Pancreas (tissue), 10 donors: Measurements from ENCODE around the gene LRRC37A3. TPM values are rescaled to one million over a fixed set of nuclear protein-coding genes. Genes with fewer than 3 reads are reported as not detected.
"Not testable (repeated sequence)": the region's sequence is repeated elsewhere in the genome, so short reads cannot be mapped to it uniquely, and the experiment has no call there.

ENCODE experiments used
- ATAC-seq, 4 donors: fragments of 200-7000 bp; cut with Tn5 transposase; one replicate each; pipeline versions ENCODE4 v1.8.0 to v1.9.1; 2020; ENCODE audit warnings: mild to moderate bottlenecking in 4 of 4, moderate library complexity in 4 of 4
- DNase-seq, 6 donors: peaks; one replicate each; pipeline ENCODE4 v3.0.0-alpha.2; 2020
- FAIRE-seq: peaks from 2 replicates; lab custom pipeline; 2012; peaks lifted over from hg19 to GRCh38; lab: Jason Lieb, UNC
- H3K27ac ChIP-seq, 4 donors: fragments of 200-600 bp; sonication (generic); 1 replicate in 3 of 4; 2 replicates in 1 of 4; pipeline versions ENCODE4 v1.5.0 to v1.8.0; 2020
- H3K27me3 ChIP-seq, 4 donors: fragments of 200-600 bp; one replicate each; pipeline ENCODE4 v1.8.0; 2021
- H3K36me3 ChIP-seq, 3 donors: fragments of 200-600 bp; sonication (generic) in 1 of 3; one replicate each; pipeline versions ENCODE4 v1.5.0 to v1.8.0; 2020 to 2021
- H3K4me1 ChIP-seq, 3 donors: fragments of 200-600 bp; one replicate each; pipeline ENCODE4 v1.8.0; 2021
- H3K4me3 ChIP-seq, 4 donors: fragments of 200-600 bp; sonication (generic) in 2 of 4; one replicate each; pipeline versions ENCODE4 v1.5.0 to v1.8.0; 2020 to 2021
- H3K9me3 ChIP-seq, 4 donors: fragments of 200-600 bp; one replicate each; pipeline ENCODE4 v1.8.0; 2021
- WGBS, 2 donors: extraction: QIAGEN DNeasy Blood & Tissue Kit; methylation state at CpG; one replicate each; pipeline ENCODE4 v1.1.7; 2013; 5-methylcytosine and 5-hydroxymethylcytosine counted together
- intact Hi-C, 3 donors: fragments of 100-400 bp; cut with DNase I; formaldehyde crosslinking; loops; one replicate each; pipeline versions ENCODE4 v1.11.1 to v1.14.2; 2022
- polyA plus RNA-seq, 2 donors: library from polyadenylated mRNA; stranded (reverse); fragments of 200-250 nt; gene quantifications; one replicate each; pipeline ENCODE4 v1.2.3, GENCODE V29; 2013
- total RNA-seq, 6 donors: library from RNA; stranded (reverse); fragmentation: NEBNext Ultra II Directional in 4 of 6; extraction: Animal tissue kit (Norgen Biotek cat#: 25700) in 4 of 6; gene quantifications; one replicate each; pipeline versions ENCODE4 v1.2.1 to v1.2.4, GENCODE V29; 2021 to 2023
- TF ChIP-seq, protein P1 (sequence below), 4 donors: fragments of 200-600 bp; sonication (generic) in 3 of 4; IDR thresholded peaks; one replicate each; pipeline versions ENCODE4 v1.5.0 to v1.8.0; 2021; ENCODE audit warnings: antibody characterized with exemption in 4 of 4
- donor health status: healthy with polysubstance abuse.
- donor health status: DM: no; HTN: no; CAD: no; lungs with moderate emphysema.
- donor health status: DM: no; HTN: no; CAD: no.
- donor health status: control.
- donor health status: control.
- donor health status: Bipolar disorder and iron deficiency.
- donor health status: DM: yes; HTN: yes; CAD: no.
- donor health status: DM: no; HTN: no; CAD: no.
- donor health status: DM: no; HTN: no; CAD: no.
- donor health status: DM: yes; HTN: yes; CAD: no.

LRRC37A3 gene
- total and polyA plus RNA-seq, 8 donors = 2.9 to 12.1 (median 7.8) TPM

DNA sequence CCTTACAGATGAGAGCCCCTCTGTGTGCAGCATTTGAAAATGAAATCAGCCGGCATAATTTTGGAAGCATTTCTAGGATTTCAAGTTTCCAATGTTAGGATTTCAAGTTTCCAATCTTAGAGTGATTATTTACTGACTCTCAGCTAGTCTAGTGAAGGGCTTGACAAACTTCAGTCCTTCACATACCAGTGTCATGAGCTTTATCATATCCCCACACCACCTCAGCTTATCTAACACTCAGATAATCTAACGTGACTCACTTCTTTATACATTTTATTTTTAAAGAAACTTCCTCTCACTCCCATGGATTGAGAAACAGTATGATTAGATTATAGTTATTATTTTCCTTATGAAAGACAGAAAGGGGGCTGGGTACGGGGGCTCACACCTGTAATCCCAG is 9.4 kb upstream of the LRRC37A3 start:
- DNase-seq, H3K4me1 ChIP-seq, H3K36me3 ChIP-seq, H3K27ac ChIP-seq, H3K4me3 ChIP-seq, intact Hi-C loops, H3K9me3 ChIP-seq, H3K27me3 ChIP-seq, FAIRE-seq: not testable (repeated sequence)
- 45 to 75% methylated on average over 3 of the region's 3 CpGs for WGBS, 2 donors
- ATAC-seq = peak in 1 of 4 donors; percentile 15

DNA sequence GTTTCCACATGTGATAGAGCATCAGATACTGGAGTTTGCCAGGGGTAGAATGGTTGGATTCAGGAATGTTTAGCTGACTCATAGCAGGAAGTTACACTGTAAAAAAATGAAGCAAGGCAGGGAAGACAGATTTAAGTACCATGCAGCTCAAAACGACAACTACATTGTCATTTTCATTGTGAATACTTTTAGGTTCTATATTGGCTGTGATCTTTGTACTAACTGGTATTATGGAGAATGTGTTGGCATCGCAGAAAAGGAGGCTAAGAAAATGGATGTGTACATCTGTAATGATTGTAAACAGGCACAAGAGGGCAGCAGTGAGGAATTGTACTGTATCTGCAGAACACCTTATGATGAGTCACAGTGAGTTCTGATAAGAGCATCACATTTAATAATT is 8.2 kb upstream of the LRRC37A3 start:
- peak overlapping the region in 1 of 4 donors; percentile 63 for H3K27ac ChIP-seq
- 0 to 1% methylated on average over 2 of the region's 2 CpGs for WGBS, 2 donors
- ATAC-seq (peak; percentile 79 to 98 (median 95)), DNase-seq (peak in 3 of 6 donors; percentile 54 to 69 (median 60)), FAIRE-seq (peak; percentile 88)
- H3K4me3 ChIP-seq, H3K27me3 ChIP-seq, H3K9me3 ChIP-seq, H3K36me3 ChIP-seq, H3K4me1 ChIP-seq, intact Hi-C loops: not testable (repeated sequence)
- TF ChIP-seq, protein P1, sequence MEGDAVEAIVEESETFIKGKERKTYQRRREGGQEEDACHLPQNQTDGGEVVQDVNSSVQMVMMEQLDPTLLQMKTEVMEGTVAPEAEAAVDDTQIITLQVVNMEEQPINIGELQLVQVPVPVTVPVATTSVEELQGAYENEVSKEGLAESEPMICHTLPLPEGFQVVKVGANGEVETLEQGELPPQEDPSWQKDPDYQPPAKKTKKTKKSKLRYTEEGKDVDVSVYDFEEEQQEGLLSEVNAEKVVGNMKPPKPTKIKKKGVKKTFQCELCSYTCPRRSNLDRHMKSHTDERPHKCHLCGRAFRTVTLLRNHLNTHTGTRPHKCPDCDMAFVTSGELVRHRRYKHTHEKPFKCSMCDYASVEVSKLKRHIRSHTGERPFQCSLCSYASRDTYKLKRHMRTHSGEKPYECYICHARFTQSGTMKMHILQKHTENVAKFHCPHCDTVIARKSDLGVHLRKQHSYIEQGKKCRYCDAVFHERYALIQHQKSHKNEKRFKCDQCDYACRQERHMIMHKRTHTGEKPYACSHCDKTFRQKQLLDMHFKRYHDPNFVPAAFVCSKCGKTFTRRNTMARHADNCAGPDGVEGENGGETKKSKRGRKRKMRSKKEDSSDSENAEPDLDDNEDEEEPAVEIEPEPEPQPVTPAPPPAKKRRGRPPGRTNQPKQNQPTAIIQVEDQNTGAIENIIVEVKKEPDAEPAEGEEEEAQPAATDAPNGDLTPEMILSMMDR (IDR thresholded peaks at IDR 0.05) = peak; percentile 23 to 51 (median 48)

DNA sequence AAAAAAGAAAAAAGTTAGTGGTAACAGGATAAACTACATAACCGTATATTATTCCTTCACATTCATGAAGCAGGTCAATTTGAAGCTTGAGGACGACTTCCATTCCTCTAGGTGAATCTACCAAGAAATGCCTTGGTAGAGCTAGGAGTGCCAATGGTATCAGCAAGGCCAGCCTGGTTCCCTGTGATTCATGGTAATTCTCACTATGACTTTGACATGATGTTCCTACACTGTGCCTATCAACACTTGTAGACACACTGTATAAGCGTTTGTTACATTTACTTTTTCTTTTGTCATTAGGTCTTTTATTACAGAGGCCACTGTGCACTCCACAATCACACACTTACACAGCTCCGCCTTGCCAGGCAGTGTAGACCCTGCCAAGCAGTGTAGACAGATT is 7.2 kb upstream of the LRRC37A3 start:
- H3K4me1 ChIP-seq, ATAC-seq, H3K36me3 ChIP-seq, H3K27me3 ChIP-seq, H3K4me3 ChIP-seq, intact Hi-C loops, FAIRE-seq, H3K9me3 ChIP-seq, H3K27ac ChIP-seq, DNase-seq: not testable (repeated sequence)
- 82 to 88% methylated on average over 4 of the region's 4 CpGs for WGBS, 2 donors

DNA sequence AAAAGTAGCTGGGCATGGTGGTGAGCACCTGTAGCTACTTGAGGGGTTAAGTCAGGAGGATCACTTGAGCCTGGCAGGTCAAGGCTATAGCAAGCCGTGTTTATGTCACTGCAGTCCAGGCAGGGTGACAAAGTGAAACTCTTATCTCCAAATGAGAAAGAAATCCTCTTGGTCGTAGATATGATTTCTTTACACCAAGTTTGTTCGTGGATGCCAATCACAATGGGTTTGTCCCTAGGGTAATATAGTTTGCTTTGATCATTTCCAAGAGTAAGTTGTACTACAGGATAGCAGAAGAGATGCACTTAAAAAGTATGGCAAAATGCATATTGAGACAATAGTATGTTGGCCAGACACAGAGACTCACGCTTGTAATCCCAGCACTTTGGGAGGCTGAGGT is 6.0 kb upstream of the LRRC37A3 start:
- H3K36me3 ChIP-seq, ATAC-seq, H3K27ac ChIP-seq, FAIRE-seq, intact Hi-C loops, H3K9me3 ChIP-seq, H3K4me1 ChIP-seq, H3K27me3 ChIP-seq, H3K4me3 ChIP-seq, DNase-seq: not testable (repeated sequence)
- WGBS, 2 donors = 47% methylated on average over 4 of the region's 4 CpGs

DNA sequence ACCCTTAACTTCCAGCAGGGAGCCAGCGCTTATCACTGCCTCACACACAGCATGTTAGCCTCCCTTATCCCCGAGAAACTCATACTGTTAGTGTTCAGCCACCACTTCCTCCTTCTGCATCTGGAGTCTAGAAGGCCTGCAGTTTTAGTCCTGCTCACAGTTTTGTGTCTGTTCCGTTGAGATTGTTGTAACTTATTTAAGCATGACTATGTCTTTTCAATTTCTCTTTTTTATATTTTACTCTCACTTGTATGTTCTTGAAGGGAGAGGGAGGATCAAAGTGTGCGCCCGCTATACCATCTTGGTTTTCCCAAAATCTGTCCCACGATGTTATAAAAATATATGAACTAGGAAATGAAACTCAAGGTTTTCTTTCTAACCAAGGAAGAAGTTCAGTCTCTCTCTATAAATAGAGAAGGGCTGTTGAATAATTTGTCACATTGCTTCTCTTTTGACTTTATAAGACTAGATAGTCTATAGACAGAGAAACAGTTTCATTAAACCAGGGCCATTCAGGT is 3.8 kb upstream of the LRRC37A3 start:
- ATAC-seq, H3K4me3 ChIP-seq, FAIRE-seq, H3K36me3 ChIP-seq, H3K9me3 ChIP-seq, H3K4me1 ChIP-seq, H3K27me3 ChIP-seq, DNase-seq, H3K27ac ChIP-seq, intact Hi-C loops: not testable (repeated sequence)
- WGBS, 2 donors = 77 to 81% methylated on average over 6 of the region's 6 CpGs

DNA sequence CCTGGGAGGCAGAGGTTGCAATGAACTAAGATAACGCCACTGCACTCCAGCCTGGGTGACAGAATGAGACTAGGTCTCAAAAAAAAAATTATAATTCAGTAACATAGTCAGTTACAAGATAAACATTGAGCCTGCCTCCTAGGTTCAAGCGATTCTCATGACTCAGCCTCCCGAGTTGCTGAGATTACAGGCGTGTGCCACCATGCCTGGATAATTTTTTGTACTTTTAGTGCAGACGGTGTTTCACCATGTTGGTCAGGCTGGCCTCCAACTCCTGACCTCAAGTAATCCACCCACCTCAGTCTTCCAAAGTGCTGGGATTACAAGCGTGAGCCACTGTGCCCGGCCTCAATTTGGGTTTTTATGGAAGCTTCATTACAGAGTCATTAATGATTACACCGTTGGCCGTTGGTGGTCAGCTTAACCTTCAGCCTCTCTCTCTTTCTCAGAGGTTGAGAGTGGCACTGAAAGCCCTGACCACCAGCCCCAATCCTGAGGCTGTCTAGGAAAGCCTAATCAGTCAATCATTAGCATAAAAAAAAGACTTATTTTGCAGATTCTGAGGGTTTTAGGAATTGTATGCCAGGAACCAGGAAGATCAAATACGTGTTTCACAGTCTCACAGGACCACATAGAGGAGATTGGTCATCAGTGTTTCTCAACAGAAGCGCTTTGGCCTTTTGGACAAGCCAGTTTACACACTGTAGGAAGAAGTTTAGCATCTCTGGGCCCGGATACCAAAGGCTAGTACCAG is 1.3 kb upstream of the LRRC37A3 start:
- no peak for DNase-seq
- TF ChIP-seq, protein P1 (IDR thresholded peaks at IDR 0.05) = no peak
- FAIRE-seq = no peak
- intact Hi-C loops = no loop called here
- no peak for ATAC-seq
- Histone ChIP-seq H3K27ac (no peak overlapping the region), H3K9me3 (no peaks in the 10 kb centered on the region), H3K4me3 (no peak overlapping the region), H3K4me1 (peaks cover 0 to 4% (median 0%) of the 10 kb centered on the region in 3 donors), H3K27me3 (no peaks in the 10 kb centered on the region), H3K36me3 (no peaks in the 10 kb centered on the region)
- 84 to 91% methylated on average over 12 of the region's 12 CpGs for WGBS, 2 donors

DNA sequence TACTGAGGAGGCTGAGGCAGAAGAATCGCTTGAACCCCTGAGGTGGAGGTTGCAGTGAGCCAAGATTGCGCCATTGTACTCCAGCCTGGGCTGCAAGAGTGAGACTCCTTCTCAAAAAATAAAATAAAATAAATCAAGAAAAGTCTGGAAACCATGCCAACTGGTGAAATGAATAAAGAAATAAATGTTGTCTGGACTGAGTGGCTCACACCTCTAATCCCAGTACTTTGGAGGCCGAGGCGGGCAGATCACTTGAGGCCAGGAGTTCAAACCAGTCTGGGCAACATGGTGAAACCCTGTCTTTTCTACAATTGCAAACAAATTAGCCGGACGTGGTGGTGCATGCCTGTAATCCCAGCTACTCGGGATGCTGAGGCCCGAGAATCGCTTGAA is 744 bp upstream of the LRRC37A3 start:
- Histone ChIP-seq H3K27me3 (no peaks in the 10 kb centered on the region), H3K4me1 (peaks cover 0 to 4% (median 0%) of the 10 kb centered on the region in 3 donors), H3K27ac (peak overlapping the region; percentile 85 to 95 (median 91)), H3K36me3 (no peaks in the 10 kb centered on the region), H3K4me3 (peak overlapping the region; percentile 29 to 61 (median 56)), H3K9me3 (no peaks in the 10 kb centered on the region)
- 82 to 83% methylated on average over 9 of the region's 9 CpGs for WGBS, 2 donors
- ATAC-seq (peak; percentile 23 to 40 (median 32)), DNase-seq (peak in 5 of 6 donors; percentile 17 to 51 (median 36)), FAIRE-seq (no peak)
- intact Hi-C loops = no loop called here
- TF ChIP-seq, protein P1 (IDR thresholded peaks at IDR 0.05) = no peak

DNA sequence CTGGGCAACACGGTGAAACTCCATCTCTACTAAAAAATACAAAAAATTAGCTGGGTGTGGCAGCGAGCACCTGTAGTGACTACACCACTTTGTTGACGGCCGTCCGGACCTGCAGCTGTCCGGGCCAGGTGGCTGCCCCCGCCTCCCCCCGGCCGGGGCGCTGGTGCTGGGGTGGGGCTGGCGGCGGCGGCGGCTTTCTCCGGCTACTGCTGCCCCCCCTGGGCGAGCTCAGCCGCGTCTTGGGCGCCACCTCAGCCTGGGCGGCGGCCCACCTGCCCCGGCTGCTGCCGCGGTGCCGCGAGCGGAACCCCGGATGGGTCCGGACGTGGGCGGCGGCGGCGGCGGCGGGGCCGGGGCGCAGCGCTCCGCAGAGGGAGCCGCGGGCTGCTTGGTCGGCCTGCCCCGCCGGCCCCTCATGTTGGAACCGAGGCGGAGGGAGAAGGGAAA is 413 bp downstream of the LRRC37A3 start:
- intact Hi-C loops, FAIRE-seq, H3K36me3 ChIP-seq, H3K4me1 ChIP-seq, H3K27me3 ChIP-seq, H3K9me3 ChIP-seq: not testable (repeated sequence)
- 0% methylated on average over 28 to 47 of the region's 47 CpGs for WGBS, 2 donors
- Histone ChIP-seq H3K4me3 (peak overlapping the region; percentile 29 to 61 (median 56)), H3K27ac (peak overlapping the region; percentile 85 to 95 (median 91))
- DNase-seq = peak; percentile 58 to 88 (median 71)
- peak; percentile 51 to 70 (median 56) for ATAC-seq

DNA sequence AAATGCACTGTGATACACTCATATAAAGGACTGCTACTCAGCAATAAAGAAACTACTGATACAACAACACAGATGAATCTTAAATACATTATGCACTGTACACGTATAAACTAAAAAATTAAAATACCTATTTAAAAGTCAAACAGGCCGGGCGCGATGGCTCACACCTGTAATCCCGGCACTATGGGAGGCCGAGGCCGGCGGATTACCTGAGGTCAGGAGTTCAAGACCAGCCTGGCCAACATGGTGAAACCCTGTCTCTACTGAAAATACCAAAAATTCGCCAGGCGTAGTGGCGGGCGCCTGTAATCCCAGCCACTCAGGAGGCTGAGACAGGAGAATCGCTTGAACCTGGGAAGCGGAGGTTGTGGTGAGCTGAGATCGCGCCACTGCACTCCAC is 1.7 kb downstream of the LRRC37A3 start:
- H3K36me3 ChIP-seq, H3K27ac ChIP-seq, H3K9me3 ChIP-seq, intact Hi-C loops, FAIRE-seq, H3K27me3 ChIP-seq, ATAC-seq, H3K4me3 ChIP-seq, DNase-seq, H3K4me1 ChIP-seq: not testable (repeated sequence)
- 94 to 98% methylated on average over 13 to 14 of the region's 16 CpGs for WGBS, 2 donors
